T-helper 1 cell treated with Interleukin-12 subunit alpha and Interleukin-12 subunit beta and Interleukin-4 antibody, amounts not matched to agents 30 μg/mL and 1 μg/mL, for 36 hours (primary cell): ENCODE data around the gene PAPLN.

Source experiments
- H3K27ac Mint-ChIP-seq: one replicate; pipeline ENCODE4 v1.8.0; 2021; ENCODE audit warnings: mild to moderate bottlenecking, mixed read lengths
- H3K27me3 Mint-ChIP-seq: one replicate; pipeline ENCODE4 v1.8.0; 2021; ENCODE audit warnings: low read depth, mixed read lengths
- H3K36me3 Mint-ChIP-seq: one replicate; pipeline ENCODE4 v1.8.0; 2021; ENCODE audit warnings: low read depth, mixed read lengths
- H3K4me1 Mint-ChIP-seq: one replicate; pipeline ENCODE4 v1.8.0; 2021; ENCODE audit warnings: low read depth, mixed read lengths
- H3K4me3 Mint-ChIP-seq: one replicate; pipeline ENCODE4 v1.8.0; 2021; ENCODE audit warnings: mild to moderate bottlenecking, moderate library complexity, mixed read lengths
- H3K9me3 Mint-ChIP-seq: one replicate; pipeline ENCODE4 v1.8.0; 2021; ENCODE audit warnings: mixed read lengths

Gene PAPLN

DNA sequence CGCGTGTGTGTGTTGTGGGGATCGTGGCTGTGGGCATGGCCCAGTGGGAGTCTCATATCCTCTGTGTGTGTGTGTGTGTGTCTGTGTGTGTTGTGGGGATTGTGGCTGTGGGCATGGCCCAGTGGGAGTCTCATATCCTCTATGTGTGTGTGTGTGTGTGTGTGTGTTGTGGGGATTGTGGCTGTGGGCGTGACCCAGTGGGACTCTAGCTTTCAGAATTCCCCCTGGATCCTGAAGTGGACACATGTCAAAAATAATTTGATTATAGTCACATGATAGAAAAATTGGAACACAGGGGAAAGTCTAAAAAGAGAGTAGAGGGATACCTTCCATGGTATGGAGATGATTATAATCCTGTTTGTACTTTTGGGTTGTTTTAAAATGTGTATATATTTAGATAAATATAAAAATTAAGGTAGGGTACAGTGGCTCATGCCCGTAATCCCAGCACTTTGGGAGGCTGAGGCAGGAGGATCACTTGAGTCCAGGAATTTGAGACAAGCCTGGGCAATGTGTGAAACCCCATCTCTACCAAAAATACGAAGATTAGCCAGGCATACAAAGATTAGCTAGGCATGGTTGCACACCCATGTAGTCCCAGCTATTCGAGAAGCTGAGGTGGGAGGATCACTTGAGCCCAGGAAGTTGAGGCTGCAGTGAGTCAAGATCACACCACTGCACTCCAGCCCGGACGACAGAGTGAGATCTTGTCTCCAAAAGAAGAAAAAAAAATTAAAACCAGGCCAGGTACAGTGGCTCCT is 11.0 kb downstream of the PAPLN start:
- H3K27me3 Mint-ChIP-seq = peaks cover 27% of the 10 kb centered on the region
- no peaks in the 10 kb centered on the region for H3K9me3 Mint-ChIP-seq
- peak overlapping the region; percentile 37 for H3K27ac Mint-ChIP-seq
- no peak overlapping the region for H3K4me3 Mint-ChIP-seq
- no peaks in the 10 kb centered on the region for H3K36me3 Mint-ChIP-seq
- H3K4me1 Mint-ChIP-seq = peaks cover 25% of the 10 kb centered on the region

GRCh38 chr14:73249108-73249507 is 11.8 kb downstream of the PAPLN start:
- H3K27ac Mint-ChIP-seq = no peak overlapping the region
- peaks cover 20% of the 10 kb centered on the region for H3K27me3 Mint-ChIP-seq
- no peak overlapping the region for H3K4me3 Mint-ChIP-seq
- no peaks in the 10 kb centered on the region for H3K36me3 Mint-ChIP-seq
- H3K9me3 Mint-ChIP-seq = no peaks in the 10 kb centered on the region
- H3K4me1 Mint-ChIP-seq = peaks cover 21% of the 10 kb centered on the region

DNA sequence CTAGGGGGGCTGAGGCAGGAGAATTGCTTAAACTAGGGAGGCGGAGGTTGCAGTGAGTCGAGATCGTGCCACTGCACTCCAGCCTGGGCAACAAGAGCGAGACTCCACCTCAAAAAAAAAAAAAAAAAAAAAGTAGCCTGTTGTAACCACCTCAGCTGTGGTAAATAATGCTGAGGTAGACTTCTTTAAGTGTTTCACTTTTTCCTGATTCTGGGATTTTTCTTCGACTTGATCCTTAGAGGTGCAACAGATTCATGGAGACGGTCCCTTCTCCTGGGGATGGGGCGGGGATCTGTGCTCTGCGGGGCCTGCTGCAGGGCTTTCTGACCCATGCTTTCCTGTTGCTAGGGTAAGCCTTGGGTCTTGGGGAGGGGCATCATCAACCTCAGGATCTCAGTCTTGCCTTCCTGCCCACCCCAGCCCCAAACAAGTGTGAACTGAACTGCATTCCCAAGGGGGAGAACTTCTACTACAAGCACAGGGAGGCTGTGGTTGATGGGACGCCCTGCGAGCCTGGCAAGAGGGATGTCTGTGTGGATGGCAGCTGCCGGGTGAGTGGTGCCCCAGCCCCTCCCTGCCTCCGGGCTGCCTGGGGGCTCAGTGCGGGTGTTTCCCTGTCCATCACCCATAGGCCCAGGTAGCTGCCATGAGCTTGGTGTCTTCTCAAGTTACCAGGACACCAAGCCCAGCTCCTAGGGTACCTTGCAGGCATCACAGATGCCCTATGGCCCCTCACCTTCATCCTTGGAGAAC is 12.4 kb downstream of the PAPLN start:
- Mint-ChIP-seq H3K27ac (no peak overlapping the region), H3K4me3 (no peak overlapping the region), H3K36me3 (no peaks in the 10 kb centered on the region), H3K4me1 (peaks cover 21% of the 10 kb centered on the region), H3K9me3 (no peaks in the 10 kb centered on the region), H3K27me3 (peaks cover 14% of the 10 kb centered on the region)

DNA sequence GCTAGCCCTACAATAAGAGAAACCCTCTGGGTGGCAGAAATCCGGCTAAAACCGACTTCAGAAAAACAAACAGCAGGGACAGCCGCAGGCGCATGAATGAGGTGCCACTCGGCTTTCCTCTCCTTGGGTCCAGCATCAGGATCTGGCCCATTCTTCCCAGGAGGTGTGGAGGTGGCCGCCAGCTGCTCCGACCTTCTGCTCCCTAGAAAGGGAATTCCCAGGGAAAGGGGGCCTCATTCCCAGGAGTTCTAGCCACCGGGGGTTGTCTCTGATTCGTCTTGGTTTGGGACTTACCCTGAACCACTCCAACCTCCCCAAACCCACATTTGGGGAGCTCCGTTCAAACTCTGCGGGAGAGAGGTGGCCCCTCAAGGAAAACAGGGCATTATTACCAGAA is 13.0 kb downstream of the PAPLN start:
- peaks cover 18% of the 10 kb centered on the region for H3K4me1 Mint-ChIP-seq
- H3K9me3 Mint-ChIP-seq = no peaks in the 10 kb centered on the region
- H3K4me3 Mint-ChIP-seq = no peak overlapping the region
- peaks cover 10% of the 10 kb centered on the region for H3K27me3 Mint-ChIP-seq
- no peak overlapping the region for H3K27ac Mint-ChIP-seq
- H3K36me3 Mint-ChIP-seq = no peaks in the 10 kb centered on the region

- H3K27ac Mint-ChIP-seq = no peak overlapping the region
- peaks cover 18% of the 10 kb centered on the region for H3K4me1 Mint-ChIP-seq
- H3K4me3 Mint-ChIP-seq = no peak overlapping the region
- no peaks in the 10 kb centered on the region for H3K36me3 Mint-ChIP-seq
- H3K27me3 Mint-ChIP-seq = peaks cover 10% of the 10 kb centered on the region
- no peaks in the 10 kb centered on the region for H3K9me3 Mint-ChIP-seq
Observed at GRCh38 chr14:73250781-73251500, 13.6 kb downstream of the PAPLN start.

GRCh38 chr14:73251516-73252215 is 14.4 kb downstream of the PAPLN start:
- Mint-ChIP-seq H3K27ac (no peak overlapping the region), H3K36me3 (no peaks in the 10 kb centered on the region), H3K9me3 (no peaks in the 10 kb centered on the region), H3K4me1 (peaks cover 15% of the 10 kb centered on the region), H3K4me3 (no peak overlapping the region), H3K27me3 (peaks cover 7% of the 10 kb centered on the region)

DNA sequence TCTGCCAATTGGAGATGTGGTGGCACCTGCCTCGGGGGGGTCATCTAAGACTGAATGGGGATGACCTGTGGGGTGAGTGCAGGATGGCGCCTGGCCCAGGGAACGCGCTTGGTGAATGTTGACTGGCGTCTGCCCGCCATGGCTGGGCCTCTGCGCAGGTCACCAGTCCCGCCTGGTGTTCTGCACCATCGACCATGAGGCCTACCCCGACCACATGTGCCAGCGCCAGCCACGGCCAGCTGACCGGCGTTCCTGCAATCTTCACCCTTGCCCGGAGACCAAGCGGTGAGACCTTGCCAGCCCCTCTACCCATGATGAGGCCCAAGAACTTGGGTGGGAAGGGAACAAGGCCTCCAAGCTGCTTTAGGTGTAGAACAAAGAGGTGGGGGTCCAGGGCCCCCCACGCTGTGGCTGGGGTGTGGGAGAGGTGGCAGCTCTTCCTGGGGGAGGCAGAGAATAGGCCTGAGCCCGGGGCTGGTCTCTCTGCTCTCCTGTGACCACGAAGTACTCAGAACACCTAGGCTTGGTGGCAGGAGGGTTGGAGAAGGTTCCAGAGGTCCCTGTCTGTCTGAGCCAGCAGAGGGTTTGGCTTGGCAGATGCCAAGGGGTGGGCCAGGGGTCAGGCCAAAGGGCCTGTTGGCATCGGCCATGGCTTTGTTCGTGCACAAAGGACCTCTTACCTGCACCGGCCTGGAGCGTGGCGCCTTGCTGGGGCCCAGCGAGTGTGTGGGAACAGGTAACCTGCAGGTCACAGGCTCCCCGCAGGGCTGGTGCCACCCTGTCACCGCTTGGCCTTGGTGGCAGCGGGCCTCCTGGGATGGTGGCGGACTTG is 15.4 kb downstream of the PAPLN start:
- no peaks in the 10 kb centered on the region for H3K9me3 Mint-ChIP-seq
- H3K4me1 Mint-ChIP-seq = peaks cover 6% of the 10 kb centered on the region
- no peaks in the 10 kb centered on the region for H3K27me3 Mint-ChIP-seq
- no peak overlapping the region for H3K27ac Mint-ChIP-seq
- H3K36me3 Mint-ChIP-seq = no peaks in the 10 kb centered on the region
- no peak overlapping the region for H3K4me3 Mint-ChIP-seq

- Mint-ChIP-seq H3K36me3 (no peaks in the 10 kb centered on the region), H3K27me3 (peaks cover 3% of the 10 kb centered on the region), H3K27ac (no peak overlapping the region), H3K4me1 (peaks cover 2% of the 10 kb centered on the region), H3K9me3 (no peaks in the 10 kb centered on the region), H3K4me3 (no peak overlapping the region)
Observed at GRCh38 chr14:73253323-73253610, 16.0 kb downstream of the PAPLN start.

- Mint-ChIP-seq H3K4me3 (no peak overlapping the region), H3K27ac (no peak overlapping the region), H3K36me3 (no peaks in the 10 kb centered on the region), H3K4me1 (peaks cover 2% of the 10 kb centered on the region), H3K27me3 (peaks cover 3% of the 10 kb centered on the region), H3K9me3 (no peaks in the 10 kb centered on the region)
Observed at GRCh38 chr14:73253721-73254120, 16.4 kb downstream of the PAPLN start.

DNA sequence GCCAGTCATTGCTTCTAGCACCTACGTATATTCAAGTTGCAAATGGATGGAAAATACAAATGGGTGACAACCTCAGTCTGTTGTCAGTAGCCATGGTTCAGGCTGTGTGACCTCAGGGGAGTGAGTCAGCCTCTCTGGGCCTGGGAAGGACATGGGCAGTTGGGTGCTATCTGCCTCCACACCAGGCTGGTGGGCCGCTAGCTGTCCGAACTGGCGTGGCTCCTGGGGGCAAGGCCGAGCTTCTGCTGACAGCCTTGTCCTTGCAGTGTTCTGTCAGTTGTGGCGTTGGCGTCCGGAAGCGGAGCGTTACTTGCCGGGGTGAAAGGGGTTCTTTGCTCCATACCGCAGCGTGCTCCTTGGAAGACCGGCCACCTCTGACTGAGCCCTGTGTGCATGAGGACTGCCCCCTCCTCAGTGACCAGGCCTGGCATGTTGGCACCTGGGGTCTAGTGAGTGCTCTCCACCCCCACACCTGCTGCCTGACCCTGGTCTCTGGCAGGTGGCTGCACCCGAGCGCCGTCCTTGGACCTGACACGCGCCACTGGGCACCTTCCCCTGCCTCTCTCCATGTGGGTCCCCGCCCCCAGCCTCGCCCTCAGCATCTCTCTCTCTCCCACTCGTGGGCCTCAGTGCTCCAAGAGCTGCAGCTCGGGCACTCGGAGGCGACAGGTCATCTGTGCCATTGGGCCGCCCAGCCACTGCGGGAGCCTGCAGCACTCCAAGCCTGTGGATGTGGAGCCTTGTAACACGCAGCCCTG is 17.1 kb downstream of the PAPLN start:
- no peaks in the 10 kb centered on the region for H3K9me3 Mint-ChIP-seq
- H3K4me3 Mint-ChIP-seq = no peak overlapping the region
- no peaks in the 10 kb centered on the region for H3K36me3 Mint-ChIP-seq
- peaks cover 3% of the 10 kb centered on the region for H3K27me3 Mint-ChIP-seq
- H3K27ac Mint-ChIP-seq = no peak overlapping the region
- no peaks in the 10 kb centered on the region for H3K4me1 Mint-ChIP-seq

DNA sequence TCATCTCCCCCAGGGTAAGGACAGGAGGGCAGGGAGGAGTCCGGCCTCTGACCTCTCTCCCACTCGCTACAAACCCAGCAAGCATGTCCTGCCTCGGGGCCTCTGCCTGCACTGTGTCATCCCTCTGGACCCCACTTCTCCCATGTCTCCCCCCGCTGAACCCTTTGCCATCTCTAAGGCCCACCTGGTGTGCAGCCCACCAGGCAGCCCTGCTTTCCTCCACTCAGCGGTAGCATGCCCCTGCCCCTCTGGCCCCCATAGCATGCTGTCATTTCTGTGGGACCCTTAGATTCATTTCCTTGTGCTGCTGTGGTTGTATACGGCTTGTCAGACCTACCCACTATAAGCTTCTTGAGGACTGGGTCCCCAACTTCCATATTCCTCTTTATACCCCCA is 17.7 kb downstream of the PAPLN start:
- H3K36me3 Mint-ChIP-seq = no peaks in the 10 kb centered on the region
- H3K4me3 Mint-ChIP-seq = no peak overlapping the region

DNA sequence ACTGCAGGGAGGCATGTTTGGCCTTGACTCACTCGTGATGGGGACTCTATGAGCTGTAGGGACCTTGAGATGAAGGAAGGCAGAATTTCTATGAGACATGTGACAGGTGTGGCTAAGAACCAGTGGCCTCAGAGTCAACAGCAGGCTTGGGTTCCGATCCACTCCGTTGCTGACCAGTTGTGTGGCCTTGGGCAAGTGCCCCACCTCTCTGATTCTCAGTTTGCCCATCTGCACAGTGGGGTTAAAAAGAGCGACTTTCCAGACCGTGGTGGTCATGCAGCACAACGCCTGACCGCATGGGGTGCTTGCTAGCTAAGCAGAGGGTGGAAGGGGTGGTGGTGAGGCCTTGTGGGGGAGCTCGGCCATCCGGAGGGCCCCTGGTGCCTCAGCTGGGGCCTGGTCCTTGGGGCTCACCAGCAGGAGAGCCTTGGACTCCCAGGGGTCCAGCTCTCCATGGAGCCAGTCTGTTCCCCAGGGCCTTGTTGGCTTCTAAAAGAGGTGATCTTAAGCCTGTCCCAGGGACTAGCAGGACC is 18.5 kb downstream of the PAPLN start:
- Mint-ChIP-seq H3K36me3 (no peaks in the 10 kb centered on the region), H3K4me3 (no peak overlapping the region), H3K4me1 (no peaks in the 10 kb centered on the region), H3K27ac (no peak overlapping the region), H3K9me3 (no peaks in the 10 kb centered on the region), H3K27me3 (peaks cover 3% of the 10 kb centered on the region)

More for the DNA sequence above, 17.7 kb downstream of the PAPLN start:
- Mint-ChIP-seq H3K9me3 (no peaks in the 10 kb centered on the region), H3K27ac (no peak overlapping the region), H3K27me3 (peaks cover 3% of the 10 kb centered on the region), H3K4me1 (no peaks in the 10 kb centered on the region)

DNA sequence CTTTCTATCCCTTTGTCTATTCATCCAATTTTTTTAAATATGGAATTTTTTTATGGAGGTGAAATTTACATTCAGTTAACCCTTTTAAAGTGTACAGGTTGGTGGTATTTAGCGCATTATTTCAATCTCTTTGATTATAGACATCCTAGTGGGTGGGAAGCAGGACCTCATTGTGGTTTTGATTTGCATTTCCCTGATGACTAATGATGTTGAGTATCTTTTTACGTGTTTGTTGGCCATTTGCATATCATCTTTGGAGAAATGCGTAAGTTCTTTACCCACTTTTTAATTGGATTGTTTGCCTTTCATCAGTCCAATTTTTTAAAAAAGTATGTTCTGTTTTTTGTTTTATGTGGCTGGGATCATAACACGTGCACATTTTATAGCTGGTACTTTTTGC is 20.8 kb downstream of the PAPLN start:
- Mint-ChIP-seq H3K36me3 (no peaks in the 10 kb centered on the region), H3K9me3 (no peaks in the 10 kb centered on the region), H3K27ac (no peak overlapping the region), H3K27me3 (peaks cover 3% of the 10 kb centered on the region), H3K4me1 (no peaks in the 10 kb centered on the region), H3K4me3 (no peak overlapping the region)
